GM18858 (cell line): ENCODE data around the gene MTHFD2.

Experiments used
- ATAC-seq: cut with Tn5 transposase; IDR thresholded peaks from one replicate; pipeline ENCODE4 v1.9.1; 2021; ENCODE audit not compliant: unreplicated experiment

The MTHFD2 gene

DNA sequence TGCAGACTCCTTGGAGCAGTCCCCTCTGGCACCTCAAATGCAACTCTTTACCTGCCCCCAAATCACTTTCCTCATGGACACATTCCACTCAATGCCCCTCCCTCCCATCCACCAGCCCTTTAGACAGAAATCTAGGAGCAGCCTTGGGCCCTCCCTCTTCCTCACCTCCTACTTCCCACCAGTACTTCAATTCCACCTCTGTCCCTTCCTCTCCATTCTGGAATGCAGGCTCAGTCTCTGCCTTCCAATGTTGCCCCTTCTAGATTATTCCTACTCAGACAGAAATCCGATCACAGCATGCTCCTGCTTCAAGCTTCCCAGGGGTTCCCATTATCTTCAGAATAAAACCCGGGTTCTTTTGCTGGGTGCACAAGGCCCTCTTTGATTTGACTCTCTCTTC is 62.1 kb downstream of the MTHFD2 start:
- no peak for ATAC-seq

DNA sequence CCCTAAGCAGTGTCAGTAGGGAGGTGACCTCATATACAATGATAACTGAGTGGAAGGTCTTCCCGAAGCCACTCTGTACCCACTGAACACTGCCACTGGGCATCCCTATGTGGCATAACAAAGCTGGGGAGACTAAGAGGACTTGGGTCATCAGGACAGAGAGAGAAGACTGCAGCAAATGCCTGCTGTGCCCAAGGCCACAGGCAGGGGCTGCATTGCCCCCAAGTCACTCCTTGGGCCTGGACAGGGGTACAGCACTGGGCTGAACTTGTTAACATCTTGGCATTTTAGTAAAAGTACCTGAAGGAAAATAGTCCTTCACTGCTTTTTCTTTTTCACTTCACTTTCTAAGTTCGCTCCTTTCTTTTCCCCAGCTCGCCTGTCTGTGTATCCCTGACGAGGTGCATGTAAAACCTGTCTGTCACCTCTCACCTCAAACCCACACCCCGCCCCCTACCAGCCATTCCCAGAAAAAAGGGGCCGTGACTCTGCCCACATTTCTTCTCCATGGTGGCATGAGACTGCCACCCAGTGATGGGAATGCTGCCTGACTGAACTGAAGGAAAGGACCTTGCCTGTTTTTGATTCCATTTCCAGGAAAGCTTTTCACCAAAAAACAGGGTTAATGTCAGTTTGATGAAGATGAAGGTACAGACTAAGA is 62.9 kb downstream of the MTHFD2 start:
- ATAC-seq, result no peak

GRCh38 chr2:74262681-74263080 is 64.3 kb downstream of the MTHFD2 start:
- no peak for ATAC-seq

DNA sequence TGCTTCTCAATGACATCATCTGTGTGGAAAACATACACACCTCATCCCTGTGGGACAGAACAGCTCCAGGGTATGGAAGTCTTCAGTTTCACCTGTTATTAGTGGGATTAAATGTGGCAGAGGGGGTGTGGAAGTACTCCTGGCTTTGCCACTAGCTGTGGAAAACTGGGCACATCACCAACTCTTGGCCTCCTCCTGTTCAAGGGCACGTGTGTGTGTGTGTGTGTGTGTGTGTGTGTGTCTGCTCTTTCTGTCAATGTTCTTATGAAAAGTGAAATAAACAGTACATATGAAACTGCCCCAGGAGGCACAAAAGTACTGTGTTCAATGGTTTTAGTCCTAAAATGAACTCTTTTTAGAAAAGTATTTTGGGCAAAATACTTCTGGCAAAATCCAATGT is 65.9 kb downstream of the MTHFD2 start:
- no peak for ATAC-seq

DNA sequence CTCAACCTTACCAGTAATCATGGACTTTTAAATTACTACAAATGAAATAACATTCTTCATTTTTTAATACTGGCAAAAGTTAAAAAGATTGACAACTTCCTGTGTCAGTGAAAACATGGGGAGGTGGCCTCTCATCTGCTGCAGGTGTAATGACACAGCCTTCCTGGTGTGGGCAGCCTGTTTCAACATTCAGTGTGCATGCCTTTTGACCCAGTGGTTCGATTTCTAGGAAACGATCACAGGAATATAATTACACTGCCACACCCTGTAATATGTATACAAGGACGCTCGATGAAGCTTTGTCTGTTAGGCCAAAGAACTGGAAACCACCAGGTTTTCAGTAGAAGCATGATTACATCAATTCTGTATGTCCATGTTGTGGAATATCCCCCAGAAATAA is 68.7 kb downstream of the MTHFD2 start:
- ATAC-seq, result no peak
